ENCODE data around the gene FGF12. TPM values are rescaled to one million over a fixed set of nuclear protein-coding genes. Genes with fewer than 3 reads are reported as not detected.

The FGF12 gene
- total RNA-seq, 1 experiment from 2014 or later, result 9.7 TPM

DNA sequence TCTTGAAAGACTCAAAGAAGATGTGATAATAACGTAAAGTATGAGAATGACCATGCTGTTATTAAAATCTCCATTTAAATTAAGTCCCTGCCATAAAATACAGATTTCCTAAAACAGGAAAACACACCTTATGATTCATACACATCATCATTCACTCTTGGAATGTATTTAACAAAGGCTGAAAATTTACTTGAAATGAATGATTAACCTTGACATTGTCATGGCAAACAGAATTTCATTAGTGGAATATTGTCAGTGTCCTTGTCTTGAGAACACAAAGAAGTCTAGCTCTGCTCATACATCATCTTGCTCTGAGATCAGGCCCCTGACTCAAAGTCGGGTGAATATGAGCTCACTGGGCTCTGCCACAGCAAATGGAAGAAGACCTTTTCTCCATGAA, 313.9 kb downstream of the FGF12 start:
- DNase-seq, result no peak
- Mint-ChIP-seq H3K27ac (ENCODE audit: unreplicated experiment) (peak overlapping the region; percentile 57), H3K4me3 (ENCODE audit: low read depth, unreplicated experiment) (no peak overlapping the region), H3K4me1 (ENCODE audit: low read depth, unreplicated experiment) (peaks cover 30% of the 10 kb centered on the region), H3K27me3 (ENCODE audit: unreplicated experiment) (no peaks in the 10 kb centered on the region), H3K9me3 (ENCODE audit: low read depth, unreplicated experiment) (peaks cover 6% of the 10 kb centered on the region), H3K36me3 (ENCODE audit: insufficient read depth, unreplicated experiment) (peaks cover 10% of the 10 kb centered on the region)
- CTCF ChIA-PET, result interaction anchor here (0.9 to 2.2 kb wide), 2 partner anchors 10 to 20 kb away, joined by 5 to 10 read pairs; no protein-coding TSS in a partner anchor
- intact Hi-C loops (cut with micrococcal nuclease; ENCODE audit: unreplicated experiment), result no loop called here
- TF ChIP-seq, protein P1, sequence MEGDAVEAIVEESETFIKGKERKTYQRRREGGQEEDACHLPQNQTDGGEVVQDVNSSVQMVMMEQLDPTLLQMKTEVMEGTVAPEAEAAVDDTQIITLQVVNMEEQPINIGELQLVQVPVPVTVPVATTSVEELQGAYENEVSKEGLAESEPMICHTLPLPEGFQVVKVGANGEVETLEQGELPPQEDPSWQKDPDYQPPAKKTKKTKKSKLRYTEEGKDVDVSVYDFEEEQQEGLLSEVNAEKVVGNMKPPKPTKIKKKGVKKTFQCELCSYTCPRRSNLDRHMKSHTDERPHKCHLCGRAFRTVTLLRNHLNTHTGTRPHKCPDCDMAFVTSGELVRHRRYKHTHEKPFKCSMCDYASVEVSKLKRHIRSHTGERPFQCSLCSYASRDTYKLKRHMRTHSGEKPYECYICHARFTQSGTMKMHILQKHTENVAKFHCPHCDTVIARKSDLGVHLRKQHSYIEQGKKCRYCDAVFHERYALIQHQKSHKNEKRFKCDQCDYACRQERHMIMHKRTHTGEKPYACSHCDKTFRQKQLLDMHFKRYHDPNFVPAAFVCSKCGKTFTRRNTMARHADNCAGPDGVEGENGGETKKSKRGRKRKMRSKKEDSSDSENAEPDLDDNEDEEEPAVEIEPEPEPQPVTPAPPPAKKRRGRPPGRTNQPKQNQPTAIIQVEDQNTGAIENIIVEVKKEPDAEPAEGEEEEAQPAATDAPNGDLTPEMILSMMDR (IDR thresholded peaks at IDR 0.05; ENCODE audit: unreplicated experiment), result no peak
- BruUV-seq (replicated peaks), result no TSS peak

DNA sequence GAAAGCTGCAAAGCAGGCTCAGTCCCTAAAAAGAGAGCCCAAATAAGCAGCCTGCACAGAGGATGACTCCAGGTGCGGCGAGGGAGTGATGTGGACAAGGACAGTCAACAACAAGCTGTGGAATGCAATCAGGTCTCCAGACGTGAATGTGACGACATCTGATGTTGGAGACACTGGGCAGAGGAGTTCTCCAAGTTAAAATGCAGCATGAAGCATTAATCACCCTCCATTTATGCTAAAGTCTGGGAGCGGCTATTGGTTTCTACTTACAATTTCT, 316.7 kb downstream of the FGF12 start:
- Mint-ChIP-seq H3K4me1 (ENCODE audit: low read depth, unreplicated experiment) (peaks cover 21% of the 10 kb centered on the region), H3K4me3 (ENCODE audit: low read depth, unreplicated experiment) (peak overlapping the region; percentile 80), H3K27me3 (ENCODE audit: unreplicated experiment) (no peaks in the 10 kb centered on the region), H3K9me3 (ENCODE audit: low read depth, unreplicated experiment) (peaks cover 10% of the 10 kb centered on the region), H3K36me3 (ENCODE audit: insufficient read depth, unreplicated experiment) (peaks cover 12% of the 10 kb centered on the region), H3K27ac (ENCODE audit: unreplicated experiment) (no peak overlapping the region)
- CTCF ChIA-PET, result interaction anchor here (0.7 to 3.0 kb wide), 3 partner anchors 9 to 1033 kb away, joined by 5 to 24 read pairs (median 7); no protein-coding TSS in a partner anchor
- no TSS peak for BruUV-seq (replicated peaks)
- TF ChIP-seq, protein P1 (IDR thresholded peaks at IDR 0.05; ENCODE audit: unreplicated experiment), result no peak
- no peak for DNase-seq
- intact Hi-C loops (cut with micrococcal nuclease; ENCODE audit: unreplicated experiment), result no loop called here

DNA sequence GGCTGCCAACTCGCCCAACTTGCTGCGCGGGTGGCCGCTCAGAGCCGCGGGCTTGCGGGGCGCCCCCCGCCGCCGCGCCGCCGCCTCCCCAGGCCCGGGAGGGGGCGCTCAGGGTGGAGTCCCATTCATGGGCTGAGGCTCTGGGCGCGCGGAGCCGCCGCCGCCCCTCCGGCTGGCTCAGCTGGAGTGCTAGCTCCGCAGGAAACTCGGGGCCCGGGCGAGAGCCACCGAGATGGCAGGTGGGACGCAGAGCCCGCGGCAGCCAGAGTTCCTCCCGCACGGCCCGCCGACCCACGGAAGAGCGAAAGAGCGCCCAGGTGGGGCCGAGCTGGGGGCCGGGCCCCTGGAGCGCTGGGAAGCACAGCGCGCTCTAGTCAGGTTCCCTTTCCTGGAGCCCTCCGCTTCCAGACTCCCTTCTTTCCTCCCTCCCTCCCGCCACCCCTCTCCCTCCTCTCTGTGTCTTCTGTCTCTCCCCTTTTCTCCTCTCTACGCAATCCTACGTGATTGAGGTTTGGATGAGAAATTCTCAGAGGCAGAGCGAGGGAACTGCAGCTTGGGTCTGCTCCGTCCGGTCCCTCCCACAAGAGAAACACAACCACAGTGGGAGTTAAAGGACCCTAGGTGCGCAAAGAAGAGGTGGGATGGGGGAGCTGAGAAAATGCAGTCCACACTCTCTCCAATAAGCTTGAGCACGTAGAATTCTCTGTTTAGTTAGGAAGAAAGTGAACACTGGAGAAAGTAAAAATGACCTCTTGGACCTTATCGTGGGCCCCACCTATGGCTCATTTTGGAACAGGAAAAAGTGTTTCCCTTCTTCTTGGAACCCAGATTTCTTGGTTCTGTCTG, 317.3 kb downstream of the FGF12 start:
- TF ChIP-seq, protein P1 (IDR thresholded peaks at IDR 0.05; ENCODE audit: unreplicated experiment), result peak; percentile 12
- CTCF ChIA-PET, result interaction anchor here (0.6 to 3.0 kb wide), 5 partner anchors 10 to 1033 kb away, joined by 3 to 24 read pairs (median 5); no protein-coding TSS in a partner anchor
- H3K27ac Mint-ChIP-seq (ENCODE audit: unreplicated experiment), result no peak overlapping the region
- no peaks in the 10 kb centered on the region for H3K27me3 Mint-ChIP-seq (ENCODE audit: unreplicated experiment)
- peaks cover 12% of the 10 kb centered on the region for H3K36me3 Mint-ChIP-seq (ENCODE audit: insufficient read depth, unreplicated experiment)
- H3K4me3 Mint-ChIP-seq (ENCODE audit: low read depth, unreplicated experiment), result peak overlapping the region; percentile 80
- peaks cover 21% of the 10 kb centered on the region for H3K4me1 Mint-ChIP-seq (ENCODE audit: low read depth, unreplicated experiment)
- BruUV-seq (replicated peaks), result no TSS peak
- peaks cover 10% of the 10 kb centered on the region for H3K9me3 Mint-ChIP-seq (ENCODE audit: low read depth, unreplicated experiment)
- intact Hi-C loops (cut with micrococcal nuclease; ENCODE audit: unreplicated experiment), result no loop called here
- peak; percentile 44 for DNase-seq

DNA sequence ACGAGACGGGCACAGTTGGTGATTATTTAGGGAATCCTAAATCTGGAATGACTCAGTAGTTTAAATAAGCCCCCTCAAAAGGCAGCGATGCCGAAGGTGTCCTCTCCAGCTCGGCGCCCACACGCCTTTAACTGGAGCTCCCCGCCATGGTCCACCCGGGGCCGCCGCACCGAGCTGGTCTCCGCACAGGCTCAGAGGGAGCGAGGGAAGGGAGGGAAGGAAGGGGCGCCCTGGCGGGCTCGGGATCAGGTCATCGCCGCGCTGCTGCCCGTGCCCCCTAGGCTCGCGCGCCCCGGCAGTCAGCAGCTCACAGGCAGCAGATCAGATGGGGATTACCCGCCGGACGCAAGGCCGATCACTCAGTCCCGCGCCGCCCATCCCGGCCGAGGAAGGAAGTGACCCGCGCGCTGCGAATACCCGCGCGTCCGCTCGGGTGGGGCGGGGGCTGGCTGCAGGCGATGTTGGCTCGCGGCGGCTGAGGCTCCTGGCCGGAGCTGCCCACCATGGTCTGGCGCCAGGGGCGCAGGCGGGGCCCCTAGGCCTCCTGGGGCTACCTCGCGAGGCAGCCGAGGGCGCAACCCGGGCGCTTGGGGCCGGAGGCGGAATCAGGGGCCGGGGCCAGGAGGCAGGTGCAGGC, 318.0 kb downstream of the FGF12 start:
- peaks cover 12% of the 10 kb centered on the region for H3K36me3 Mint-ChIP-seq (ENCODE audit: insufficient read depth, unreplicated experiment)
- H3K9me3 Mint-ChIP-seq (ENCODE audit: low read depth, unreplicated experiment), result peaks cover 10% of the 10 kb centered on the region
- H3K4me3 Mint-ChIP-seq (ENCODE audit: low read depth, unreplicated experiment), result peak overlapping the region; percentile 80
- peaks cover 21% of the 10 kb centered on the region for H3K4me1 Mint-ChIP-seq (ENCODE audit: low read depth, unreplicated experiment)
- TF ChIP-seq, protein P1 (IDR thresholded peaks at IDR 0.05; ENCODE audit: unreplicated experiment), result no peak
- intact Hi-C loops (cut with micrococcal nuclease; ENCODE audit: unreplicated experiment), result no loop called here
- H3K27ac Mint-ChIP-seq (ENCODE audit: unreplicated experiment), result no peak overlapping the region
- H3K27me3 Mint-ChIP-seq (ENCODE audit: unreplicated experiment), result no peaks in the 10 kb centered on the region
- CTCF ChIA-PET, result interaction anchor here (0.6 to 3.0 kb wide), 4 partner anchors 13 to 777 kb away, joined by 3 to 24 read pairs (median 4); no protein-coding TSS in a partner anchor
- no TSS peak for BruUV-seq (replicated peaks)
- peak; percentile 60 for DNase-seq

All from Calu3 (cell line).